Esophagus (tissue), 2 donors: ENCODE results near the gene OXA1L. TPM values are rescaled to one million over a fixed set of nuclear protein-coding genes. Genes with fewer than 3 reads are reported as not detected.

Source experiments
- H3K27ac ChIP-seq, 2 donors: one replicate each; pipeline ENCODE4 v1.5.1; 2013; ENCODE audit warnings: low read depth in 2 of 2, mild to moderate bottlenecking in 2 of 2, inconsistent platforms in 1 of 2, low read length in 1 of 2, moderate library complexity in 1 of 2
- H3K27me3 ChIP-seq, 2 donors: one replicate each; pipeline ENCODE4 v1.6.1; 2013; ENCODE audit warnings: low read length in 2 of 2, control low read depth in 1 of 2, mild to moderate bottlenecking in 1 of 2; ENCODE audit not compliant: insufficient read depth in 2 of 2, control insufficient read depth in 1 of 2
- H3K36me3 ChIP-seq, 2 donors: one replicate each; pipeline ENCODE4 v1.6.1; 2013; ENCODE audit warnings: low read length in 1 of 2; ENCODE audit not compliant: control insufficient read depth in 2 of 2, insufficient read depth in 2 of 2
- H3K4me1 ChIP-seq, 2 donors: one replicate each; pipeline ENCODE4 v1.6.1; 2013; ENCODE audit warnings: low read length in 1 of 2; ENCODE audit not compliant: control insufficient read depth in 2 of 2, insufficient read depth in 2 of 2
- H3K4me3 ChIP-seq, 2 donors: one replicate each; pipeline ENCODE4 v1.5.1; 2013; ENCODE audit warnings: low read length in 2 of 2, mild to moderate bottlenecking in 2 of 2, low read depth in 1 of 2, moderate library complexity in 1 of 2
- H3K9me3 ChIP-seq, 2 donors: one replicate each; pipeline ENCODE4 v1.6.1; 2013; ENCODE audit warnings: mild to moderate bottlenecking in 2 of 2, low read depth in 1 of 2, low read length in 1 of 2, moderate library complexity in 1 of 2; ENCODE audit not compliant: control insufficient read depth in 2 of 2, insufficient read depth in 1 of 2
- WGBS, 2 donors: extraction: QIAGEN DNeasy Blood & Tissue Kit; methylation state at CpG; one replicate each; pipeline ENCODE4 v1.1.7; 2013; 5-methylcytosine and 5-hydroxymethylcytosine counted together
- polyA plus RNA-seq, 2 donors: library from polyadenylated mRNA; stranded (reverse); fragments of 200-250 nt; gene quantifications; one replicate each; pipeline ENCODE4 v1.2.3, GENCODE V29; 2013
- donor health status: healthy with polysubstance abuse.
- donor health status: Bipolar disorder and iron deficiency.

The OXA1L gene
- polyA plus RNA-seq, 2 donors, result 51.6 to 88.9 TPM

DNA sequence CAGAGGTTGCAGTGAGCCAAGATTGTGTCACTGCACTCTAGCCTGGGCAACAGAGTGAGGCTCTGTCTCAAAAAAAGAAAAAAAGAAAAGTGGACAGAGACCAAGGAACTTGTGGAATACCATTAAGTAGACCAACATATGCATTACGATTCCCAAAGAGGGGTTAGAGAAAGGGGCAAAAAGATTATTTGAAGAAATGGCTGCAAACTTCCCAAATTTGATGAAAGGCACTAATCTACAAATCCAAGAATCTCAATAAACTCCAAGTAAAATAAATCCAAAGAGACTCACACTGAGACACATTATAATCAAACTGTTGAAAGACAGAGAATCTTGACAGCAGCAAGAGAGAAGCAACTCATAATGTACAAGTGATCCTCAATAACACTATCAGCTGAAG lies 4.8 kb upstream of the OXA1L start:
- H3K4me3 ChIP-seq, result no peak overlapping the region
- H3K27me3 ChIP-seq, result no peaks in the 10 kb centered on the region
- 93 to 98% methylated on average over 1 of the region's 1 CpG for WGBS, 2 donors

DNA sequence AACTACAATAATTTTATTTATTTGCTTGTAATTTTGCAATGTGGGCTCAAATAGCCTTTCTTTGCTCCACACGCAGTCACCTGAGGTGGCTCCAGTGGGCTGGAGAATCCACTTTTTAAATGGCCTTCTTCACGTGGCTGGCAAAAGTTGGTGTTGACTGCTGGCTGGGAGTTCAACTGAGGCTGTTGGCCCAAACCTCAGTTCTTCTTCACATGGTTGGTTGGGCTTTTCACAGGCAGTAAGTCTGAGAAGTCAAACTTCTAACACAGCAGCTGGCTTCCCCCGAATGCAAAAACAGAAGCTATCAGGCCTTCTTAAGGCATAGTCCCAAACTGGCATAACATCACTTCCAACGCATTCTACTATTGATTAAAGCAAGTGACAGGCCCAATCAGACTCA lies 2.1 kb upstream of the OXA1L start:
- Histone ChIP-seq H3K27me3 (no peaks in the 10 kb centered on the region), H3K36me3 (peaks cover 2 to 3% of the 10 kb centered on the region in 2 donors), H3K27ac (no peak overlapping the region), H3K9me3 (no peaks in the 10 kb centered on the region), H3K4me3 (no peak overlapping the region), H3K4me1 (peaks cover 0 to 4% of the 10 kb centered on the region in 2 donors)
- 81% methylated on average over 4 of the region's 4 CpGs for WGBS, 2 donors

More for the DNA sequence above, 4.8 kb upstream of the OXA1L start:
- Histone ChIP-seq H3K4me1 (no peaks in the 10 kb centered on the region), H3K36me3 (no peaks in the 10 kb centered on the region), H3K27ac (no peak overlapping the region), H3K9me3 (no peaks in the 10 kb centered on the region)

- no peaks in the 10 kb centered on the region for H3K27me3 ChIP-seq
- 4% methylated on average over 6 of the region's 6 CpGs for WGBS, 2 donors
- peaks cover 9 to 28% of the 10 kb centered on the region in 2 donors for H3K36me3 ChIP-seq
- peak overlapping the region; percentile 1 to 62 for H3K27ac ChIP-seq
- H3K9me3 ChIP-seq, result no peaks in the 10 kb centered on the region
- H3K4me1 ChIP-seq, result peaks cover 0 to 4% of the 10 kb centered on the region in 2 donors
- H3K4me3 ChIP-seq, result peak overlapping the region; percentile 93 to 97
Measured at GRCh38 chr14:22767323-22767589, 768 bp downstream of the OXA1L start.

GRCh38 chr14:22768947-22769346 lies 2.5 kb downstream of the OXA1L start:
- H3K9me3 ChIP-seq, result no peaks in the 10 kb centered on the region
- H3K27ac ChIP-seq, result no peak overlapping the region
- no peak overlapping the region for H3K4me3 ChIP-seq
- peaks cover 0 to 4% of the 10 kb centered on the region in 2 donors for H3K4me1 ChIP-seq
- H3K36me3 ChIP-seq, result peaks cover 9 to 33% of the 10 kb centered on the region in 2 donors
- H3K27me3 ChIP-seq, result no peaks in the 10 kb centered on the region
- WGBS, 2 donors, result 93 to 94% methylated on average over 4 of the region's 4 CpGs

- WGBS, 2 donors, result 88 to 89% methylated on average over 2 of the region's 2 CpGs
- no peaks in the 10 kb centered on the region for H3K27me3 ChIP-seq
- no peak overlapping the region for H3K4me3 ChIP-seq
- no peaks in the 10 kb centered on the region for H3K9me3 ChIP-seq
- H3K4me1 ChIP-seq, result peaks cover 0 to 4% of the 10 kb centered on the region in 2 donors
- no peak overlapping the region for H3K27ac ChIP-seq
- H3K36me3 ChIP-seq, result peaks cover 9 to 33% of the 10 kb centered on the region in 2 donors
Measured at GRCh38 chr14:22769369-22769768, 2.9 kb downstream of the OXA1L start.

GRCh38 chr14:22770481-22771187 lies 4.1 kb downstream of the OXA1L start:
- 86 to 92% methylated on average over 8 of the region's 8 CpGs for WGBS, 2 donors

GRCh38 chr14:22772725-22773124 lies 6.2 kb downstream of the OXA1L start:
- peaks cover 0 to 3% of the 10 kb centered on the region in 2 donors for H3K4me1 ChIP-seq
- H3K4me3 ChIP-seq, result no peak overlapping the region
- peaks cover 9 to 33% of the 10 kb centered on the region in 2 donors for H3K36me3 ChIP-seq
- WGBS, 2 donors, result 99 to 100% methylated on average over 1 of the region's 1 CpG
- no peak overlapping the region for H3K27ac ChIP-seq
- no peaks in the 10 kb centered on the region for H3K9me3 ChIP-seq
- no peaks in the 10 kb centered on the region for H3K27me3 ChIP-seq

More at GRCh38 chr14:22770481-22771187, 4.1 kb downstream of the OXA1L start:
- no peak overlapping the region for H3K4me3 ChIP-seq
- H3K36me3 ChIP-seq, result peaks cover 9 to 33% of the 10 kb centered on the region in 2 donors
- H3K9me3 ChIP-seq, result no peaks in the 10 kb centered on the region
- peaks cover 0 to 4% of the 10 kb centered on the region in 2 donors for H3K4me1 ChIP-seq
- no peak overlapping the region for H3K27ac ChIP-seq
- no peaks in the 10 kb centered on the region for H3K27me3 ChIP-seq

- 94 to 96% methylated on average over 8 of the region's 8 CpGs for WGBS, 2 donors
- no peak overlapping the region for H3K27ac ChIP-seq
- peaks cover 6 to 32% of the 10 kb centered on the region in 2 donors for H3K36me3 ChIP-seq
- no peak overlapping the region for H3K4me3 ChIP-seq
- no peaks in the 10 kb centered on the region for H3K4me1 ChIP-seq
- H3K9me3 ChIP-seq, result no peaks in the 10 kb centered on the region
- no peaks in the 10 kb centered on the region for H3K27me3 ChIP-seq
Measured at GRCh38 chr14:22773162-22774010, 6.9 kb downstream of the OXA1L start.

DNA sequence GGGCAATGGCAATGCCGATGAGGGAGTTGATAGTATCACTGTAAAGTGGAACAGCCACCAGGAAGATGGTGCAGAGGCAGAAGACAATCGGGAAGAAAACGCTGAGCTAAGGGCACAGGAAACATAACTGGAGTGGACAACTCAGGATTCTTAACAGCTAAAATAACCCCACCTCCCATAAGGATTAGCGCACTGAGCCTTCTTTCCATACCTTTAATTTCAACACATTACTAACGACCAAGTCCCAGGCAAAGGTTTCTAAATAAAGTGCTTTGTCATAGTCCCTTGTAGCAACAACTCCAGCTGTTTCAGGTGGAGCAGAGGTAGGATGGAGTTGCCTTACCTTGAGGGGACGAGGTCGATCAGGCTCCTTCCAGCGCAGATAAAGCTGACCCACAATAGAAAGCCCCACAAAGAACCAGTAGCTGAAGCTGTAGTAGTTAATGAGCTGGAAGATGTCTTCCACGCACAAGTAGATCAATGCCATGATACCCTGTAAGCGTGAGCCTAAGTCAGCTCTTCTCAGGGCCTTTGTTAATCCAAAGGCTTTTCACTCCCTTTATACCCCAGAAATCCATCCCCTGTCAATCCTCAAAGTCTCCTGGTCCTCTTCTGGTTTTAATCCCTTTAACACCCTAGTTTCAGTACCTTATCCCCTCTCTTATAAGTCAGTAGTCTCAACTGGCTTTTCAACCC lies 7.7 kb downstream of the OXA1L start:
- Histone ChIP-seq H3K27me3 (no peaks in the 10 kb centered on the region), H3K9me3 (no peaks in the 10 kb centered on the region), H3K4me3 (no peak overlapping the region), H3K36me3 (peaks cover 6 to 30% of the 10 kb centered on the region in 2 donors), H3K4me1 (no peaks in the 10 kb centered on the region), H3K27ac (no peak overlapping the region)
- 86 to 88% methylated on average over 10 of the region's 10 CpGs for WGBS, 2 donors
